ENCODE measurements around the gene CHCHD6. TPM values are rescaled to one million over a fixed set of nuclear protein-coding genes. Genes with fewer than 3 reads are reported as not detected.

The CHCHD6 gene
- total RNA-seq, 4 donors from 2014 or later, result 6.4 to 14.2 (median 10.3) TPM; not detected in 1

- Histone ChIP-seq H3K4me3 (no peak overlapping the region), H3K36me3 (no peaks in the 10 kb centered on the region), H3K27ac (no peak overlapping the region), H3K9me3 (no peaks in the 10 kb centered on the region), H3K4me1 (no peaks in the 10 kb centered on the region), H3K27me3 (no peaks in the 10 kb centered on the region)
- TF ChIP-seq, protein P1, sequence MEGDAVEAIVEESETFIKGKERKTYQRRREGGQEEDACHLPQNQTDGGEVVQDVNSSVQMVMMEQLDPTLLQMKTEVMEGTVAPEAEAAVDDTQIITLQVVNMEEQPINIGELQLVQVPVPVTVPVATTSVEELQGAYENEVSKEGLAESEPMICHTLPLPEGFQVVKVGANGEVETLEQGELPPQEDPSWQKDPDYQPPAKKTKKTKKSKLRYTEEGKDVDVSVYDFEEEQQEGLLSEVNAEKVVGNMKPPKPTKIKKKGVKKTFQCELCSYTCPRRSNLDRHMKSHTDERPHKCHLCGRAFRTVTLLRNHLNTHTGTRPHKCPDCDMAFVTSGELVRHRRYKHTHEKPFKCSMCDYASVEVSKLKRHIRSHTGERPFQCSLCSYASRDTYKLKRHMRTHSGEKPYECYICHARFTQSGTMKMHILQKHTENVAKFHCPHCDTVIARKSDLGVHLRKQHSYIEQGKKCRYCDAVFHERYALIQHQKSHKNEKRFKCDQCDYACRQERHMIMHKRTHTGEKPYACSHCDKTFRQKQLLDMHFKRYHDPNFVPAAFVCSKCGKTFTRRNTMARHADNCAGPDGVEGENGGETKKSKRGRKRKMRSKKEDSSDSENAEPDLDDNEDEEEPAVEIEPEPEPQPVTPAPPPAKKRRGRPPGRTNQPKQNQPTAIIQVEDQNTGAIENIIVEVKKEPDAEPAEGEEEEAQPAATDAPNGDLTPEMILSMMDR (IDR thresholded peaks at IDR 0.05), result no peak
- no peak for TF ChIP-seq POLR2A (IDR thresholded peaks at IDR 0.05)
- intact Hi-C loops (cut with DNase I; ENCODE audit: low total_unique reads), result no loop called here
- no peak for DNase-seq
Measured at GRCh38 chr3:126751611-126752302, 47.7 kb downstream of the CHCHD6 start.

DNA sequence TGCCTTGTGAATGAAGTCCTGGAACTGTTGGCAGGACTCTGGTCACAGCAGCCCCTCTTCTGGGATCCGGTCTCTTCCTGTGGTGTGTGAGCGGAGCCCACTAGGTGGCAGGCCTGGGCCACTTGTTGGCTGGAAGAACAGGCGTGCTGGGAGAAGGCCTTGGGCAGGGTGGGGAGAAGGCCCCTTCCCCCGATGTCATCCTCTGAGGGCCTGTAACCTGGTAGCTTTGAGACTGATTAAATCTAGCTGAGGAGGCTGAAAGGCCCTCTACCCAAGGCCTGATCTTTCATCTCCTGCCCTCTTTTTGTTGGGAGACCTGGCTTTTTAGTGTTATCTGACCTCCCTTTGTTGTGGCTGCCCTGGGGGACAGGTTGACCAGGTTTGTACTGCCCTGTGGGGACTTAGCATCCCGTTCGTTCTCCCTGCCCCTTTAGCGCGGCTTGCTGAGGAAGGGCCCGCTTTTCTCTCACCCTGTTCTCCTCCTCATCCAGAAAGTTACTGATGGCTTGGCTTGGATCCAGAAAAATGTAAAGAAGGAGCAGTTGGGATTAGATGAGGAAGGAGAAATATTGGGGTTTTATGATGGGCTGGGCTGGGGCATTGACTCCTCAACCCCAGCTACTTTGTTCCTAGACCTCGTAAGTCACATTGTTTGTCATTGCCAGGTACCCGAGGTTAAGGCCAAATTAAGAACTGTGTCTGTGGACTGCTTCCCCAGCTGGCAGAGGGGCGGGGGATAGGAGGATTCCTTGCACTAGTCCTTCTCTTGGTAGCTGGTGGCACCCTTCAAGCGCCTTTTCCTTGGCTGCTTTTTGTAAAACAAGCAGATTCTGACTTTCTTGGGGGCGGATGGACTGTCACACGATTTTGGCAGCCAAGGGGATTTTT, 48.5 kb downstream of the CHCHD6 start:
- Histone ChIP-seq H3K9me3 (no peaks in the 10 kb centered on the region), H3K4me1 (no peaks in the 10 kb centered on the region), H3K36me3 (no peaks in the 10 kb centered on the region), H3K4me3 (no peak overlapping the region), H3K27ac (no peak overlapping the region), H3K27me3 (no peaks in the 10 kb centered on the region)
- peak; percentile 62 to 79 for DNase-seq
- intact Hi-C loops (cut with DNase I; ENCODE audit: low total_unique reads), result no loop called here
- TF ChIP-seq POLR2A (IDR thresholded peaks at IDR 0.05), result no peak
- TF ChIP-seq, protein P1 (IDR thresholded peaks at IDR 0.05), result peak; percentile 73 to 83 (median 81)

DNA sequence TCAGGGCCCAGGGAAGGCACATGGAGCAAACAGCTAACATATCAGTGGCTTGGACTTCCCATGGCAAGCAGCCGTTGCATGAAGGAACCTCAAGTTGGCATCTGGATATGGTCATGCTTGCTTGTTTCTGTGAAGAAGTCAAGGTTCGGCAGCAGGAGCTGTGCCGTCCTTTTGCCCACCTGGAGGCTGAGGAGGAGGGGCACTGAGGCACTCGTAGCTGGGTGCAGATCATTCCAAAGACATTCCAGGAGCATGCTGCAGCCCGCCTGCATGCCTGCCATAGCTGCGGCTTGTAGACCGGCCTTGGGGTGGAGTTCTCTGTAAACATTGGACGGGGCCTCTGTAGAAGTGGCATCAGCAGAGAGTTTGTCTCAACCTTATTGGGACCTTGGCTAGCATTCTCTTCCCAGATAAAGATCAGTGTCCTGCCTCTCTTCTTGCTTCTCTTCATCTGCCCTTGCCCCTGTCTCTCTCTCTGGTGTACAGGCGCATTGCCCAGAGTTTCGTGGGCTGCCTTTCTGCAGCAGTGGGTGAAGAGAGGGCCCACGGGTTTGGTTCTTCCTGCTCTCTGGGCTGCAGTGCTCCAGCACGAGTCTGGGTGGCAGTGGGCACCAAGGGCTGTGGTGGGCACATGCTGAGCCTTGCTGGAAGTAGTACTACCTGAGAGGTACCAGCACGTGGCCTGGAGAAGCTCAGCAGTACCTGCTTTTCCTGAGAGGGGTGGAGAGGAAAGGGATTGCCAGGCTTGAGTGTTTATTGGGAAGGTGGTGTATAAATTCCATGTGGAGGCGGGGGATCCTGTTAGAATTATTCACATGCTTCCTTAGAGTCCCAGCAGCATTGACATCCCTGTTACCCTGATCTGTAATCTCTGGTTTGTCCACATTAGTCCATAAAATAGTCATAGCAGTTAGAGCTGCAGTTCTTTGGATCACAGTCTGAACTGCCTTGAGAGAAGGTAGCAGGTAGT, 49.4 kb downstream of the CHCHD6 start:
- H3K27ac ChIP-seq, result no peak overlapping the region
- no peaks in the 10 kb centered on the region for H3K36me3 ChIP-seq
- DNase-seq, result no peak
- no peaks in the 10 kb centered on the region for H3K27me3 ChIP-seq
- no peak overlapping the region for H3K4me3 ChIP-seq
- no peaks in the 10 kb centered on the region for H3K9me3 ChIP-seq
- intact Hi-C loops (cut with DNase I; ENCODE audit: low total_unique reads), result no loop called here
- TF ChIP-seq, protein P1 (IDR thresholded peaks at IDR 0.05), result no peak
- no peak for TF ChIP-seq POLR2A (IDR thresholded peaks at IDR 0.05)
- H3K4me1 ChIP-seq, result no peaks in the 10 kb centered on the region

GRCh38 chr3:126755866-126756265, 51.8 kb downstream of the CHCHD6 start:
- no peaks in the 10 kb centered on the region for H3K9me3 ChIP-seq
- no peak for TF ChIP-seq POLR2A (IDR thresholded peaks at IDR 0.05)
- TF ChIP-seq, protein P1 (IDR thresholded peaks at IDR 0.05), result no peak
- H3K36me3 ChIP-seq, result no peaks in the 10 kb centered on the region
- no peaks in the 10 kb centered on the region for H3K4me1 ChIP-seq
- no peak overlapping the region for H3K27ac ChIP-seq
- no peak overlapping the region for H3K4me3 ChIP-seq
- H3K27me3 ChIP-seq, result no peaks in the 10 kb centered on the region
- intact Hi-C loops (cut with DNase I; ENCODE audit: low total_unique reads), result no loop called here
- no peak for DNase-seq
